ENCODE measurements around the gene NELFCD.
"Not testable (repeated sequence)": the region's sequence is repeated elsewhere in the genome, so short reads cannot be mapped to it uniquely, and the experiment has no call there.

The NELFCD gene

GRCh38 chr20:58963060-58963584, 17.9 kb upstream of the NELFCD start:
- TF ChIP-seq, protein P1, sequence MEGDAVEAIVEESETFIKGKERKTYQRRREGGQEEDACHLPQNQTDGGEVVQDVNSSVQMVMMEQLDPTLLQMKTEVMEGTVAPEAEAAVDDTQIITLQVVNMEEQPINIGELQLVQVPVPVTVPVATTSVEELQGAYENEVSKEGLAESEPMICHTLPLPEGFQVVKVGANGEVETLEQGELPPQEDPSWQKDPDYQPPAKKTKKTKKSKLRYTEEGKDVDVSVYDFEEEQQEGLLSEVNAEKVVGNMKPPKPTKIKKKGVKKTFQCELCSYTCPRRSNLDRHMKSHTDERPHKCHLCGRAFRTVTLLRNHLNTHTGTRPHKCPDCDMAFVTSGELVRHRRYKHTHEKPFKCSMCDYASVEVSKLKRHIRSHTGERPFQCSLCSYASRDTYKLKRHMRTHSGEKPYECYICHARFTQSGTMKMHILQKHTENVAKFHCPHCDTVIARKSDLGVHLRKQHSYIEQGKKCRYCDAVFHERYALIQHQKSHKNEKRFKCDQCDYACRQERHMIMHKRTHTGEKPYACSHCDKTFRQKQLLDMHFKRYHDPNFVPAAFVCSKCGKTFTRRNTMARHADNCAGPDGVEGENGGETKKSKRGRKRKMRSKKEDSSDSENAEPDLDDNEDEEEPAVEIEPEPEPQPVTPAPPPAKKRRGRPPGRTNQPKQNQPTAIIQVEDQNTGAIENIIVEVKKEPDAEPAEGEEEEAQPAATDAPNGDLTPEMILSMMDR (IDR thresholded peaks at IDR 0.05; ENCODE audit: control extremely low read depth, extremely low read depth, low read depth, missing control alignments): no peak
- ChIA-PET CTCF (interaction anchor here (1.0 kb wide), 1 partner anchor 9 kb away, joined by 4 read pairs; no protein-coding TSS in a partner anchor), POLR2A (no interaction called here)
- DNase-seq (ENCODE audit: extremely low spot score): no peak

GRCh38 chr20:58963922-58964321, 17.1 kb upstream of the NELFCD start:
- POLR2A ChIA-PET; DNase-seq (ENCODE audit: extremely low spot score); CTCF ChIA-PET: not testable (repeated sequence)

- CTCF ChIA-PET: interaction anchor here (1.0 kb wide), 1 partner anchor 25 kb away, joined by 3 read pairs; no protein-coding TSS in a partner anchor
- POLR2A ChIA-PET: no interaction called here
- no peak for DNase-seq (ENCODE audit: extremely low spot score)
- TF ChIP-seq, protein P1 (IDR thresholded peaks at IDR 0.05; ENCODE audit: control extremely low read depth, extremely low read depth, low read depth, missing control alignments): no peak
Measured at GRCh38 chr20:58965270-58966064, 15.6 kb upstream of the NELFCD start.

DNA sequence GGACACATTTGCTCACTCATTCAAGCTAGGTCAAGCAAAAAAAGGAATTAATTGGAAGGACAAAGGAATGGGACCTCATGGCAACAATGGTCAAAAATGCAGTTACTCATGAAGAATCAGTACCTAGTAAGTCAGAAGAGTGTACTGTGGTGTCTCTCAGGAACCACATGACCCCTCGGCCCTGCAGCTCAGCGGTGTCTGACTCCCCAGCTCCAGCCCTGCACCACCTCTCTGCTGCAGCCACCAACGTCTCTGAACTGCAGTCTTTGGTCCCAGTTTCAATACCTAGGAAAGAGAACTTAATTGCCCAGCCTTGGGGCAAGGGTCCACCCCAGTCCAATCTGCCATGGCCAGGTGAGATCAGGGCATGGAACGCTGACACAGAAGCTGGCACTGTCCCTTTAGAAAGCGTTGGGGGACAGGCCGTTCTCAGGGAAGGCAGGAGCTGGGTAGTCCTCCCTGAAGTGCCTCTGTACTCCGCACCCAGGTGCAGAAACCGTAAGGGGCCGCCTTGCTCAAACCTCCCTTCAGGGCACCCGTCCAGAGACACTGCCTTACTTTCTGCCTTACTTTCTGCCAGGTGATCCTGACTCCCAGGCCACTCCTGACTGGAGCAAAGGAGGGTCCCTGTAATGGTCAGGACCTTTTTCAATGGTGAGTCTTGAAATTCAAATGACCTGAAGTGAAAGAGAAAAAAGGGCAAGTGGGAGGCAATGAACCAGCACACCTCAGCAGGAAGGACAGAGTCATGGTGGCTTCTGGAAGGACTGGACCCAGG, 13.2 kb upstream of the NELFCD start:
- POLR2A ChIA-PET: no interaction called here
- TF ChIP-seq, protein P1 (IDR thresholded peaks at IDR 0.05; ENCODE audit: control extremely low read depth, extremely low read depth, low read depth, missing control alignments): no peak
- CTCF ChIA-PET: no interaction called here
- no peak for DNase-seq (ENCODE audit: extremely low spot score)

- ChIA-PET POLR2A (no interaction called here), CTCF (no interaction called here)
- TF ChIP-seq, protein P1 (IDR thresholded peaks at IDR 0.05; ENCODE audit: control extremely low read depth, extremely low read depth, low read depth, missing control alignments): no peak
- DNase-seq (ENCODE audit: extremely low spot score): no peak
Measured at GRCh38 chr20:58969439-58969838, 11.6 kb upstream of the NELFCD start.

GRCh38 chr20:58970146-58970545, 10.9 kb upstream of the NELFCD start:
- POLR2A ChIA-PET: no interaction called here
- TF ChIP-seq, protein P1 (IDR thresholded peaks at IDR 0.05; ENCODE audit: control extremely low read depth, extremely low read depth, low read depth, missing control alignments): no peak
- CTCF ChIA-PET: no interaction called here
- DNase-seq (ENCODE audit: extremely low spot score): no peak

DNA sequence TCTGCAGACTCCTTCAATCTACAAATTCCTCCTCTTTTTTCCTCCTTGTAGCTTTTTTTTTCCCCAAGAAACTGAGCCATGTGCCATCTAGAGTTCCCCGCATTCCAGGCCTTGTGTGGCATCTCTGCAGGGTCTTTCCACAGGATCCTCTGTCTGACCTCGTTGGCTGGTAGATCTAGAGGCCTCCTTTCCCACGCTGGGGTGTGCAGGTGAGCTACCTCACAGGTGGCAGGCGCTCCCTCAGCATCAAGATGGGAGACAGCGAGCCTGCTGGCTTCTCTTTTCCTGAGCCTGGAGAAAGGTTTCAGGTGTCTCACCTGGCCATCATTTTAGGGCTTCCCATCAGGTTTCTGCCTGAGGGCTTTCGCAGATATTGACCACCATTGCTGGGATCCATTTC, 9.6 kb upstream of the NELFCD start:
- DNase-seq (ENCODE audit: extremely low spot score): no peak
- CTCF ChIA-PET: interaction anchor here (1.2 to 1.6 kb wide), 3 partner anchors 9 to 101 kb away, joined by 3 to 4 read pairs (median 3); no protein-coding TSS in a partner anchor
- TF ChIP-seq, protein P1 (IDR thresholded peaks at IDR 0.05; ENCODE audit: control extremely low read depth, extremely low read depth, low read depth, missing control alignments): no peak
- POLR2A ChIA-PET: no interaction called here

Measured in GM10248 (cell line).